Measurements from ENCODE around the gene RPAP3.

The RPAP3 gene

GRCh38 chr12:47743311-47743860 is 37.6 kb upstream of the RPAP3 start:
- DNase-seq: no peak

GRCh38 chr12:47742253-47742825 is 36.5 kb upstream of the RPAP3 start:
- no peak for DNase-seq

- DNase-seq: no peak
Observed at GRCh38 chr12:47741340-47741703, 35.5 kb upstream of the RPAP3 start.

GRCh38 chr12:47740606-47741339 is 34.9 kb upstream of the RPAP3 start:
- DNase-seq: no peak

- DNase-seq: no peak
Observed at GRCh38 chr12:47739979-47740378, 34.1 kb upstream of the RPAP3 start.

- no peak for DNase-seq
Observed at GRCh38 chr12:47739297-47739696, 33.5 kb upstream of the RPAP3 start.

- no peak for DNase-seq
Observed at GRCh38 chr12:47737936-47738594, 32.2 kb upstream of the RPAP3 start.

GRCh38 chr12:47736877-47737676 is 31.2 kb upstream of the RPAP3 start:
- peak; percentile 26 for DNase-seq

- no peak for DNase-seq
Observed at GRCh38 chr12:47736216-47736615, 30.4 kb upstream of the RPAP3 start.

- no peak for DNase-seq
Observed at GRCh38 chr12:47735649-47736048, 29.8 kb upstream of the RPAP3 start.

GRCh38 chr12:47734725-47735480 is 29.1 kb upstream of the RPAP3 start:
- DNase-seq: no peak

- DNase-seq: no peak
Observed at GRCh38 chr12:47733142-47733541, 27.3 kb upstream of the RPAP3 start.

- no peak for DNase-seq
Observed at GRCh38 chr12:47732504-47732903, 26.7 kb upstream of the RPAP3 start.

GRCh38 chr12:47731723-47732122 is 25.9 kb upstream of the RPAP3 start:
- no peak for DNase-seq

GRCh38 chr12:47730341-47730744 is 24.5 kb upstream of the RPAP3 start:
- DNase-seq: no peak

GRCh38 chr12:47729233-47729632 is 23.4 kb upstream of the RPAP3 start:
- DNase-seq: no peak

- peak; percentile 89 for DNase-seq
Observed at GRCh38 chr12:47725893-47726292, 20.1 kb upstream of the RPAP3 start.

- DNase-seq: no peak
Observed at GRCh38 chr12:47725091-47725772, 19.4 kb upstream of the RPAP3 start, which contains the start of gene ENDOU. TSS of gene ENDOU (minus strand) at chr12:47725490. CDS start at chr12:47725413, 77 bp downstream.

- no peak for DNase-seq
Observed at GRCh38 chr12:47722941-47723631, 17.3 kb upstream of the RPAP3 start.

- DNase-seq: no peak
Observed at GRCh38 chr12:47722136-47722834, 16.5 kb upstream of the RPAP3 start.
